B cell (primary cell): ENCODE data around the gene SEL1L. TPM values are rescaled to one million over a fixed set of nuclear protein-coding genes. Genes with fewer than 3 reads are reported as not detected.

ENCODE experiments used
- ATAC-seq: fragments of 200-7000 bp; cut with Tn5 transposase; one replicate; pipeline ENCODE4 v1.10.0; 2021; ENCODE audit warnings: low read depth, mild to moderate bottlenecking, moderate number of reproducible peaks, moderate library complexity
- CTCF ChIA-PET: fragments of 350-600 bp; sonication (Branson Sonifier 250); formaldehyde crosslinking; loops from one replicate; lab custom pipeline; 2021; ENCODE audit warnings: antibody characterized with exemption, inconsistent platforms; lab: Charles Lee
- POLR2A ChIA-PET: fragments of 350-600 bp; sonication (Branson Sonifier 250); formaldehyde crosslinking; loops from one replicate; lab custom pipeline; 2021; ENCODE audit warnings: antibody characterized with exemption; lab: Charles Lee
- DNase-seq: peaks from one replicate; pipeline ENCODE4 v3.0.0; 2013
- H2AFZ ChIP-seq: 2 replicates; pipeline ENCODE4 v1.6.1; 2012; ENCODE audit warnings: mild to moderate bottlenecking, low read depth, low read length; ENCODE audit not compliant: insufficient read depth, poor library complexity, severe bottlenecking
- H3K27ac ChIP-seq, 2 donors: 1 replicate in 1 of 2; 2 replicates in 1 of 2; pipeline ENCODE4 v1.5.1; 2012 to 2013; ENCODE audit warnings: low read length in 2 of 2, mild to moderate bottlenecking in 2 of 2, moderate library complexity in 1 of 2
- H3K27me3 ChIP-seq, 4 experiments: fragments of 200-600 bp in 1 of 4; sonication (generic) in 1 of 4; replicated peaks in 1 of 4; 1 replicate in 2 of 4; 2 replicates in 2 of 4; pipeline versions ENCODE4 v1.6.1 to v1.7.0; 2013 to 2016; ENCODE audit warnings: low read length in 3 of 4, mild to moderate bottlenecking in 2 of 4, mixed read lengths in 1 of 4, moderate library complexity in 1 of 4; ENCODE audit not compliant: insufficient read depth in 4 of 4, control insufficient read depth in 3 of 4; ENCODE audit errors: control extremely low read depth in 1 of 4
- H3K36me3 ChIP-seq, 2 experiments: replicated peaks in 1 of 2; 1 replicate in 1 of 2; 2 replicates in 1 of 2; pipeline versions ENCODE4 v1.6.1 to v1.7.1; 2013; ENCODE audit warnings: low read length in 1 of 2; ENCODE audit not compliant: insufficient read depth in 2 of 2, control insufficient read depth in 1 of 2; ENCODE audit errors: control extremely low read depth in 1 of 2, extremely low read depth in 1 of 2
- H3K4me1 ChIP-seq, 2 donors: fragments of 200-600 bp in 1 of 2; sonication (generic) in 1 of 2; 1 replicate in 1 of 2; 2 replicates in 1 of 2; pipeline versions ENCODE4 v1.5.1 to v1.6.1; 2013 to 2017; ENCODE audit warnings: low read length in 2 of 2; ENCODE audit not compliant: control insufficient read depth in 2 of 2, insufficient read depth in 2 of 2
- H3K4me2 ChIP-seq: replicated peaks from 2 replicates; pipeline ENCODE3; 2012; ENCODE audit warnings: mild to moderate bottlenecking, low read depth, low read length; ENCODE audit not compliant: poor library complexity, severe bottlenecking
- H3K4me3 ChIP-seq, 5 experiments: fragments of 200-600 bp in 1 of 5; sonication (generic) in 1 of 5; 1 replicate in 3 of 5; 2 replicates in 2 of 5; pipeline versions ENCODE4 v1.5.1 to v1.7.0; 2011 to 2016; ENCODE audit warnings: low read length in 4 of 5, mild to moderate bottlenecking in 4 of 5, low read depth in 2 of 5, control low read depth in 1 of 5, moderate library complexity in 1 of 5; ENCODE audit not compliant: insufficient read depth in 1 of 5; ENCODE audit errors: control extremely low read depth in 1 of 5, extremely low read depth in 1 of 5
- H3K79me2 ChIP-seq: fragments of 200-600 bp; sonication (generic); one replicate; pipeline ENCODE4 v1.6.0; 2016; ENCODE audit warnings: low read length; ENCODE audit not compliant: control insufficient read depth, insufficient read depth
- H3K9ac ChIP-seq: fragments of 200-600 bp; sonication (generic); 2 replicates; pipeline ENCODE4 v1.6.1; 2017; ENCODE audit warnings: mild to moderate bottlenecking, low read length, moderate library complexity
- H3K9me3 ChIP-seq, 3 donors: one replicate each; pipeline versions ENCODE4 v1.6.1 to v1.7.1; 2013; ENCODE audit warnings: low read length in 2 of 3; ENCODE audit not compliant: control insufficient read depth in 2 of 3, insufficient read depth in 1 of 3; ENCODE audit errors: control extremely low read depth in 1 of 3
- H4K20me1 ChIP-seq: 2 replicates; pipeline ENCODE4 v1.6.0; 2012; ENCODE audit warnings: mild to moderate bottlenecking, low read length; ENCODE audit not compliant: insufficient read depth, control insufficient read depth, poor library complexity, severe bottlenecking
- H3K27ac Mint-ChIP-seq: one replicate; pipeline ENCODE4 v1.8.0; 2021; ENCODE audit warnings: mixed read lengths
- H3K27me3 Mint-ChIP-seq: one replicate; pipeline ENCODE4 v1.8.0; 2021; ENCODE audit warnings: mixed read lengths
- H3K4me1 Mint-ChIP-seq: one replicate; pipeline ENCODE4 v1.8.0; 2021; ENCODE audit warnings: mixed read lengths
- H3K4me3 Mint-ChIP-seq: one replicate; pipeline ENCODE4 v1.8.0; 2021; ENCODE audit warnings: mixed read lengths
- H3K9me3 Mint-ChIP-seq: one replicate; pipeline ENCODE4 v1.8.0; 2022; ENCODE audit warnings: mixed read lengths; ENCODE audit not compliant: insufficient read depth
- EZH2 ChIP-seq: IDR thresholded peaks from 2 replicates; pipeline ENCODE4 v1.6.1; 2012; ENCODE audit warnings: borderline replicate concordance, low read depth, mild to moderate bottlenecking, moderate library complexity, low read length; ENCODE audit not compliant: insufficient read depth, poor library complexity, severe bottlenecking
- WGBS: methylation state at CpG from one replicate; pipeline ENCODE4 v1.1.5; 2013; ENCODE audit warnings: missing lambda C conversion rate; ENCODE audit not compliant: insufficient coverage; 5-methylcytosine and 5-hydroxymethylcytosine counted together
- intact Hi-C: fragments of 100-400 bp; cut with micrococcal nuclease; formaldehyde crosslinking; loops from one replicate; pipeline ENCODE4 v1.10.0; 2022
- polyA plus RNA-seq: library from polyadenylated mRNA; depleted of rRNA; stranded (reverse); fragments of >200 nt; gene quantifications from 2 replicates; pipeline ENCODE4 v1.2.3, GENCODE V29; 2012
- total RNA-seq, 2 donors: library from RNA; stranded (reverse); fragments of 120-200 nt in 1 of 2; gene quantifications; 1 replicate in 1 of 2; 2 replicates in 1 of 2; pipeline versions ENCODE4 v1.2.3 to v1.2.4, GENCODE V29; 2013 to 2022
- TF ChIP-seq, protein P1 (sequence below): fragments of 200-600 bp; IDR thresholded peaks from one replicate; pipeline ENCODE4 v1.8.0; 2022; ENCODE audit warnings: antibody characterized with exemption, mild to moderate bottlenecking

The SEL1L gene
- total and polyA plus RNA-seq, 2 donors (not counting 1 experiment from before 2014, with no cell fraction given): 7.3 to 50.0 TPM

DNA sequence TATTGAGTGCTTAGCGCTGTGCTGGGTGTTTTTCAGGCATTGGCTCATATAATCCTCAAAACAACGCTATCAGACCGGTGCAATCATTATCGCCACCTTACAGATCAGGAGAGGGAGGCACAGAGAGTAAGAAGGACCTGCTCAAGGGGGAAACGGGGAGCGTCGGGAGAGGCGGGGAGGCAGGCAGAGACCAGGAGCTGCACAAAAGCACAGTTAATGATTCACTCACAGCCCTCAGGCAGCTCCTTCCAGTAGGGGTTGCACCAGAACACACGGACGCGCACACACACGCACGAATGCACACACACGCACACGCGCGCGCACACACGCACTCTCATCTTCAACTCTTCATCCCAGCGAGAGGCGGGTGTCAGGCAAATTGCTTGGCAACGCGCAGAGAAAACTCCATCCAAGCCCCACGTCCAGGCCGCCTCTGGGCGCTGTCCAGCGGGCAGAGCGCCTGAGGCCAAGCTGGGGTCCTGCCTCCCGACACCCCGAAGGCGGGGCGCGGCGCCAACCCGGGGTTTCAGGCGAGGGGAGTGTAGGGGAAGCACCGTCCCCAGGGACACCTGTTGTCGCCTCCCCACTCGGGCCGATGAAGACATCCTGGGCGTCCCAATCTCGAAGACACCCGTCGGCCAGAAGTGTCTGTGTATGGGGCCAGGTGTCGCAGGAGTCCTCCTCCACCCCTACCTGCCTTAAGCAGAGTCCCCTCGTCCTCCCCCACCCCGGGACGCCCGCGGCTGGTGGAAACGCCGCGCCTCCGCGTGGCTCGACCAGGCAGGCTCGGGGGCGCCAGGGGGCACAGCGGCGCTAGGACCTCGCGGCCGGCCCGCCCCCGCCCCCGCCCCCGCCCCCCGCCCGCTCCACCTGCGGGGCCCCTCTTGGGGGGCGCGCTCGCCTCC is 98.0 kb downstream of the SEL1L start:
- WGBS: 1% methylated on average over 59 of the region's 73 CpGs
- H3K4me3 Mint-ChIP-seq: peak overlapping the region; percentile 78
- Histone ChIP-seq H4K20me1 (no peaks in the 10 kb centered on the region), H3K27ac (no peak overlapping the region), H3K4me2 (peak overlapping the region; percentile 86), H3K36me3 (no peaks in the 10 kb centered on the region), H3K4me3 (peak overlapping the region; percentile 17 to 51 (median 45)), H3K79me2 (no peaks in the 10 kb centered on the region), H3K9ac (peak overlapping the region; percentile 46), H3K27me3 (peaks cover 0 to 50% (median 45%) of the 10 kb centered on the region in 4 experiments), H2AFZ (peak overlapping the region; percentile 74), H3K9me3 (peaks cover 0 to 11% (median 0%) of the 10 kb centered on the region in 3 donors), H3K4me1 (peaks cover 15 to 16% of the 10 kb centered on the region in 2 donors)
- ChIA-PET CTCF (no interaction called here), POLR2A (no interaction called here)
- H3K4me1 Mint-ChIP-seq: peaks cover 14% of the 10 kb centered on the region
- peak; percentile 34 for ATAC-seq
- H3K9me3 Mint-ChIP-seq: no peaks in the 10 kb centered on the region
- no peak overlapping the region for H3K27ac Mint-ChIP-seq
- peak; percentile 49 for DNase-seq
- no peak for TF ChIP-seq EZH2
- TF ChIP-seq, protein P1, sequence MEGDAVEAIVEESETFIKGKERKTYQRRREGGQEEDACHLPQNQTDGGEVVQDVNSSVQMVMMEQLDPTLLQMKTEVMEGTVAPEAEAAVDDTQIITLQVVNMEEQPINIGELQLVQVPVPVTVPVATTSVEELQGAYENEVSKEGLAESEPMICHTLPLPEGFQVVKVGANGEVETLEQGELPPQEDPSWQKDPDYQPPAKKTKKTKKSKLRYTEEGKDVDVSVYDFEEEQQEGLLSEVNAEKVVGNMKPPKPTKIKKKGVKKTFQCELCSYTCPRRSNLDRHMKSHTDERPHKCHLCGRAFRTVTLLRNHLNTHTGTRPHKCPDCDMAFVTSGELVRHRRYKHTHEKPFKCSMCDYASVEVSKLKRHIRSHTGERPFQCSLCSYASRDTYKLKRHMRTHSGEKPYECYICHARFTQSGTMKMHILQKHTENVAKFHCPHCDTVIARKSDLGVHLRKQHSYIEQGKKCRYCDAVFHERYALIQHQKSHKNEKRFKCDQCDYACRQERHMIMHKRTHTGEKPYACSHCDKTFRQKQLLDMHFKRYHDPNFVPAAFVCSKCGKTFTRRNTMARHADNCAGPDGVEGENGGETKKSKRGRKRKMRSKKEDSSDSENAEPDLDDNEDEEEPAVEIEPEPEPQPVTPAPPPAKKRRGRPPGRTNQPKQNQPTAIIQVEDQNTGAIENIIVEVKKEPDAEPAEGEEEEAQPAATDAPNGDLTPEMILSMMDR: no peak
- intact Hi-C loops: no loop called here
- H3K27me3 Mint-ChIP-seq: peaks cover 69% of the 10 kb centered on the region

DNA sequence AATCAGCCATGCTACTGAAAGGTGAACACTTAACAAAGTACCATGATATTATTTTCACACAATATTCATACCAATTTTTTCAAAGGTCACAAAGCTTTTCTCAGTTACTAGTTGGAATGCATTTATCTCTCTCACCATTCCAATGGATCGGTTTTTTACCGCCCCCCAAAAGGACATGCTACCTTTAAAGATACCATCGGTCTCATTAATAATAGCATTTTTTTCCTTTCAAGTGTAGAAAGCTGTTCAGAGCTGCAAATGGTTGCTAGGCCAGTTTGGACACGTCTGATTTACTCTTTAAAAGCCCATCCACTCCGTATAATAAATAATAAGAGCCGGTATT is 98.6 kb downstream of the SEL1L start:
- H3K27ac ChIP-seq: no peak overlapping the region
- CTCF ChIA-PET: no interaction called here
- DNase-seq (no peak), ATAC-seq (no peak)
- peaks cover 15 to 16% of the 10 kb centered on the region in 2 donors for H3K4me1 ChIP-seq
- peak overlapping the region; percentile 86 for H3K4me2 ChIP-seq
- POLR2A ChIA-PET: no interaction called here
- H3K9ac ChIP-seq: peak overlapping the region; percentile 46
- H3K27ac Mint-ChIP-seq: no peak overlapping the region
- H3K4me3 Mint-ChIP-seq: peak overlapping the region; percentile 78
- no peaks in the 10 kb centered on the region for H3K36me3 ChIP-seq
- peaks cover 14% of the 10 kb centered on the region for H3K4me1 Mint-ChIP-seq
- H3K79me2 ChIP-seq: no peaks in the 10 kb centered on the region
- H3K4me3 ChIP-seq: peak overlapping the region in 2 of 5 experiments; percentile 31 to 51
- TF ChIP-seq EZH2: no peak
- TF ChIP-seq, protein P1: no peak
- peak overlapping the region; percentile 44 for H2AFZ ChIP-seq
- H4K20me1 ChIP-seq: no peaks in the 10 kb centered on the region
- no CpG with 5 or more reads among the region's 6 CpGs for WGBS
- H3K9me3 ChIP-seq: peaks cover 0 to 11% (median 0%) of the 10 kb centered on the region in 3 donors
- intact Hi-C loops: no loop called here
- H3K9me3 Mint-ChIP-seq: no peaks in the 10 kb centered on the region
- peaks cover 64% of the 10 kb centered on the region for H3K27me3 Mint-ChIP-seq
- H3K27me3 ChIP-seq: peaks cover 0 to 52% (median 44%) of the 10 kb centered on the region in 4 experiments
